Measurements from ENCODE around the gene UNC13D. TPM values are rescaled to one million over a fixed set of nuclear protein-coding genes. Genes with fewer than 3 reads are reported as not detected.
A peak's percentile ranks its signal among the peaks of the same experiment; 100 is the strongest.

The UNC13D gene
- total RNA-seq, 1 donor = 0.86 TPM

DNA sequence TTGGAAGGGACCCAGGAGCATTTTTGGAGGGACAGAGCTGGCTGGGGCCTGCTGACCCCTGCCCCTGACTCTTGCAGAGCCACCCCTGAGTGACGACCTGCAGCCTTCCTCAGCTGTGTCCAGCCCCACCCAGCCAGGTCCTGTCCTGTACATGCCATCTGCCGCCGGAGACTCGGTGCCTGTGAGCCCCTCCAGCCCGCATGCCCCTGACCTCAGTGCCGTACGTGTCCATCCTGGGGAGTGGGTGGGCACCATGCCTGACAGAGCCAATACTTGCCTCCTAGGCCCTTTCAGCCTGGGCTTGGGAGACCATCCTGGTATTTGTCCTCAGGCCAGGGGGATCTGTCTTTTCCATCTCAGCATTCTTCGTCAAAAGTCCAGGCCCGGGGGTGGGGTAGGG is 27.5 kb downstream of the UNC13D start:
- no peak overlapping the region for H3K4me3 ChIP-seq (ENCODE audit: low read depth, low read length)
- no peak for DNase-seq (ENCODE audit: low read depth)
- TF ChIP-seq, protein P1, sequence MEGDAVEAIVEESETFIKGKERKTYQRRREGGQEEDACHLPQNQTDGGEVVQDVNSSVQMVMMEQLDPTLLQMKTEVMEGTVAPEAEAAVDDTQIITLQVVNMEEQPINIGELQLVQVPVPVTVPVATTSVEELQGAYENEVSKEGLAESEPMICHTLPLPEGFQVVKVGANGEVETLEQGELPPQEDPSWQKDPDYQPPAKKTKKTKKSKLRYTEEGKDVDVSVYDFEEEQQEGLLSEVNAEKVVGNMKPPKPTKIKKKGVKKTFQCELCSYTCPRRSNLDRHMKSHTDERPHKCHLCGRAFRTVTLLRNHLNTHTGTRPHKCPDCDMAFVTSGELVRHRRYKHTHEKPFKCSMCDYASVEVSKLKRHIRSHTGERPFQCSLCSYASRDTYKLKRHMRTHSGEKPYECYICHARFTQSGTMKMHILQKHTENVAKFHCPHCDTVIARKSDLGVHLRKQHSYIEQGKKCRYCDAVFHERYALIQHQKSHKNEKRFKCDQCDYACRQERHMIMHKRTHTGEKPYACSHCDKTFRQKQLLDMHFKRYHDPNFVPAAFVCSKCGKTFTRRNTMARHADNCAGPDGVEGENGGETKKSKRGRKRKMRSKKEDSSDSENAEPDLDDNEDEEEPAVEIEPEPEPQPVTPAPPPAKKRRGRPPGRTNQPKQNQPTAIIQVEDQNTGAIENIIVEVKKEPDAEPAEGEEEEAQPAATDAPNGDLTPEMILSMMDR (IDR thresholded peaks at IDR 0.05; ENCODE audit: insufficient read depth, low read depth, low read length) = no peak

GRCh38 chr17:75815399-75815798 is 28.8 kb downstream of the UNC13D start:
- no peak for DNase-seq (ENCODE audit: low read depth)
- TF ChIP-seq, protein P1 (IDR thresholded peaks at IDR 0.05; ENCODE audit: insufficient read depth, low read depth, low read length) = no peak
- no peak overlapping the region for H3K4me3 ChIP-seq (ENCODE audit: low read depth, low read length)

- H3K4me3 ChIP-seq (ENCODE audit: low read depth, low read length) = no peak overlapping the region
- TF ChIP-seq, protein P1 (IDR thresholded peaks at IDR 0.05; ENCODE audit: insufficient read depth, low read depth, low read length) = no peak
- DNase-seq (ENCODE audit: low read depth) = peak; percentile 51
Observed at GRCh38 chr17:75814900-75815373, 29.3 kb downstream of the UNC13D start.

DNA sequence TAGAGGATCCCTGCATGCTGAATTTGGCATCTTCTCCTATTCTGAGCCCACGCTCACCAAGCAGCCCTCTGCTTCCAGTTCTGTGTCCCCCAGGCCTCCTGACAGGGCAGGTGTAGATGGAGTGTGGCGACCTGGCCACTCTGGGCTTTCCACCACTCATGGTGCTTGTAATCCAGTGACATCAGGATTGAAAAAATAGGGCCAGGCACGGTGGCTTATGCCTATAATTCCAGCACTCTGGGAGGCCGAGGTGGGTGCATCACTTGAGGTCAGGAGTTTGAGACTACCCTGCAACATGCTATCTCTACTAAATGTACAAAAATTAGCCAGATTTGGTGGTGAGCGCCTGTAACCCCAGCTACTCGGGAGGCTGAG is 30.2 kb downstream of the UNC13D start:
- no peak for DNase-seq (ENCODE audit: low read depth)
- TF ChIP-seq, protein P1 (IDR thresholded peaks at IDR 0.05; ENCODE audit: insufficient read depth, low read depth, low read length) = no peak
- H3K4me3 ChIP-seq (ENCODE audit: low read depth, low read length) = no peak overlapping the region

DNA sequence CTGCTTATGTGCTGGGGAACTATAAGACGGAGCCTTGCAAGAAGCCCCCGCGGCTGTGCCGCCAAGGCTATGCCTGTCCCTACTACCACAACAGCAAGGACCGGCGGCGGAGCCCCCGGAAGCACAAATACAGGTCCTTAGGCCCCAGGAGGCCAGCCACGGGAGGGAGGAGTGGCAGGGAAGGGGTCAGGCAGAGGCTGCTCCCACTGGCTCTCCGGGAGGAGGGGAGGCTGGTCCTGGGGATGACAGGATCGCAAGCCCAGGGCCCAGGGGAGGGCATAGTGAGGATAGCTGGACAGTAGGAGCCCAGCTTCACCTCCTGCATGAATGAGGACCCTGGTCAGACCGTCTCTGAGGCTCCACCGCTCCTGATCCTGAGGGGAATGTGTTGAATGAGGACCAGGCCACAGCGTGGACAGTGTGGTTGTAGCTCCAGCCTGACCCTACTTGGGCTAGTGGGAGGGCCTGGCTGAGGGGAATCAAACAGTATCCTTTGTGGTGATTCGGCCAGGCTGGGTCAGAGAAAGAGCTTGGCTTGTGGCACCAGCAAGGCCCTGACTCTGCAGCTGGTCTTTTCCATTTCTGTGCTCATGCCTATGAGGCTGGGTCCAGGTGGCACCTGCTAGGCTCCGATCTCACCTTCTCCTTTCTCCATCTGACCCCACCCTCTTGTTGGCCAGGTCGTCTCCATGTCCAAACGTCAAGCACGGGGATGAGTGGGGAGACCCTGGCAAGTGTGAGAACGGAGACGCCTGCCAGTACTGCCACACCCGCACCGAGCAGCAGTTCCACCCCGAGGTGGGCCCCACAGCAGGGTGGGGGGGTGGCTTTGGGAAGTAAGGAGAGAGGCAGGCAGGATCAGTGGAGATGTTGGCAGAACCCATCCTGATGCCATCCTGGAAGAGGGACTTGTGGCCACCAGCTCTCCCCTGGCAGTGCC is 30.9 kb downstream of the UNC13D start:
- DNase-seq (ENCODE audit: low read depth) = no peak
- H3K4me3 ChIP-seq (ENCODE audit: low read depth, low read length) = no peak overlapping the region
- TF ChIP-seq, protein P1 (IDR thresholded peaks at IDR 0.05; ENCODE audit: insufficient read depth, low read depth, low read length) = no peak

DNA sequence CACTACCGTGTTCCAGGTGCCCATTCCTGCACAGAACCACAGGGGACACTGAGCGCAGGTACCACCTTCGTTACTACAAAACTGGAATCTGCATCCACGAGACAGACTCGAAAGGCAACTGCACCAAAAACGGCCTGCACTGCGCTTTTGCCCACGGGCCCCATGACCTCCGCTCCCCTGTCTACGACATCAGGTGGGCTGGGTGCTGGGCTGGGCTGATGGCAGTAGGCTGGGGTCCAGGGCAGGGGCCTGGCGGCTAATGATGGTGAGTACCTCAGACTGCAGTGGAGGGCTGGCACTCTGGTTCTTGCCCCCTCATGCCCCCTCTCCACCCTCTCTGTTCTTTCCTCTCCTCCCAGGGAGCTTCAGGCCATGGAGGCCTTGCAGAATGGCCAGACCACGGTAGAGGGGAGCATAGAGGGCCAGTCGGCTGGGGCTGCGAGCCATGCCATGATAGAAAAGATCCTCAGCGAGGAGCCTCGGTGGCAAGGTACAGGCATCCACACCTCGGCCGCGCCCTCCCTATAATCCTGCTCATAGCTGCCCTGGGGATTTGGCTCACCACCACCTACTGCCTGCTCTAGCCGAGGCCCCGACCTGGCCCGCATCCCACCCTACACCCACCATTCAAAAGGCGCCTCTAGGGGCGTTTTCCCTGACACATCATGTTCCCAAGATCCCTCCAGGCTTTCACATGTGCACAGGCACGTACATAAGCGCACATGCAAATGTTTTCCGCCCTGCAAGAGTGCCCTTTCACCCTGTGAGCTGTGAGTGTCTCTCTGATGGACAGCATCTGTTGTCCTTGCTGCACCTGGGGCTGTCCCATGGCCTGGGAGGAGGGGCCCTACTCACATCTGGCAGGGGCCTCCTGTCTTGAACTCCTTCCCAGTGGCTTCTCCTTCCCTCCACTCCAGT is 31.8 kb downstream of the UNC13D start:
- TF ChIP-seq, protein P1 (IDR thresholded peaks at IDR 0.05; ENCODE audit: insufficient read depth, low read depth, low read length) = no peak
- DNase-seq (ENCODE audit: low read depth) = no peak
- no peak overlapping the region for H3K4me3 ChIP-seq (ENCODE audit: low read depth, low read length)

Data from fibroblast of villous mesenchyme (primary cell).